Superior temporal gyrus (tissue), 1 donor: ENCODE data around the gene SCN1B.
"Not testable (repeated sequence)": the region's sequence is repeated elsewhere in the genome, so short reads cannot be mapped to it uniquely, and the experiment has no call there.

Experiments
- DNase-seq: peaks from one replicate; pipeline ENCODE4 v3.0.0-alpha.2; 2016; ENCODE audit errors: extremely low spot score

SCN1B gene

GRCh38 chr19:35030257-35031071, at the start of gene SCN1B:
SCN1B (plus strand) TSS chr19:35030470; CDS start chr19:35030821, 351 bp downstream.
- no peak for DNase-seq

GRCh38 chr19:34982275-34982674, 48.0 kb upstream of the SCN1B start:
- no peak for DNase-seq

GRCh38 chr19:34983786-34984185, 46.5 kb upstream of the SCN1B start:
- DNase-seq, result no peak

- DNase-seq, result no peak
Measured at GRCh38 chr19:34984287-34984686, 46.0 kb upstream of the SCN1B start.

GRCh38 chr19:34985249-34986022, 44.8 kb upstream of the SCN1B start:
- DNase-seq, result no peak

- DNase-seq, result no peak
Measured at GRCh38 chr19:34988119-34988518, 42.2 kb upstream of the SCN1B start.

GRCh38 chr19:34989298-34989697, 41.0 kb upstream of the SCN1B start:
- DNase-seq, result no peak

- DNase-seq, result no peak
Measured at GRCh38 chr19:34990578-34991192, 39.6 kb upstream of the SCN1B start.

- no peak for DNase-seq
Measured at GRCh38 chr19:34991542-34992333, 38.5 kb upstream of the SCN1B start.

GRCh38 chr19:34992582-34992981, 37.7 kb upstream of the SCN1B start:
- not testable (repeated sequence) for DNase-seq

- no peak for DNase-seq
Measured at GRCh38 chr19:34994286-34994642, 36.0 kb upstream of the SCN1B start.

- DNase-seq, result no peak
Measured at GRCh38 chr19:34994643-34995541, 35.4 kb upstream of the SCN1B start.

GRCh38 chr19:34995551-34995950, 34.7 kb upstream of the SCN1B start:
- no peak for DNase-seq

GRCh38 chr19:34997071-34997617, 33.1 kb upstream of the SCN1B start:
- no peak for DNase-seq

GRCh38 chr19:34998224-34998623, 32.0 kb upstream of the SCN1B start:
- DNase-seq, result not testable (repeated sequence)

GRCh38 chr19:34998777-34999497, 31.3 kb upstream of the SCN1B start:
- DNase-seq, result no peak

GRCh38 chr19:34999498-35000337, 30.6 kb upstream of the SCN1B start, which contains the start of gene GRAMD1A:
GRAMD1A (plus strand) TSS chr19:35000323; CDS start chr19:35000479, 156 bp downstream.
- peak; percentile 80 for DNase-seq

GRCh38 chr19:35000338-35000646, 30.0 kb upstream of the SCN1B start:
- DNase-seq, result no peak
